HL-60 (cell line): ENCODE data around the gene CHRNB2.

Source experiments
- DNase-seq, 2 experiments: peaks; one replicate each; pipeline ENCODE4 v3.0.0-alpha.2; 2010 to 2020; ENCODE audit warnings: low read depth in 1 of 2, low spot score in 1 of 2
- H3K27ac ChIP-seq: fragments of 250-450 bp; sonication (Bioruptor Pico); replicated peaks from 2 replicates; pipeline ENCODE4 v1.5.1; 2020; ENCODE audit warnings: mild to moderate bottlenecking, moderate library complexity
- H3K27me3 ChIP-seq: fragments of 250-450 bp; sonication (Bioruptor Pico); 2 replicates; pipeline ENCODE4 v1.5.1; 2021; ENCODE audit warnings: mild to moderate bottlenecking, moderate library complexity; ENCODE audit not compliant: insufficient read depth, poor library complexity, severe bottlenecking
- H3K4me3 ChIP-seq: replicated peaks from 2 replicates; pipeline ENCODE4 v1.5.1; 2011; ENCODE audit warnings: mild to moderate bottlenecking, control low read depth, low read length; ENCODE audit not compliant: insufficient read depth
- CTCF ChIP-seq: IDR thresholded peaks from one replicate; pipeline ENCODE4 v1.5.1; 2011; ENCODE audit warnings: low read length, control low read depth, inconsistent platforms; ENCODE audit not compliant: insufficient read depth
- GABPA ChIP-seq: IDR thresholded peaks from 2 replicates; pipeline ENCODE4 v1.6.1; 2012; ENCODE audit warnings: low read depth
- POLR2AphosphoS5 ChIP-seq: IDR thresholded peaks from 2 replicates; pipeline ENCODE4 v1.6.1; 2012; ENCODE audit warnings: low read depth
- REST ChIP-seq: IDR thresholded peaks from 2 replicates; pipeline ENCODE4 v1.6.1; 2012; ENCODE audit warnings: low read depth; ENCODE audit not compliant: insufficient replicate concordance
- SPI1 ChIP-seq: IDR thresholded peaks from 2 replicates; pipeline ENCODE4 v1.6.1; 2012; ENCODE audit warnings: low read depth, mild to moderate bottlenecking, borderline replicate concordance

Gene CHRNB2

GRCh38 chr1:154582885-154583284 is 15.3 kb downstream of the CHRNB2 start:
- Histone ChIP-seq H3K27me3 (no peaks in the 10 kb centered on the region), H3K27ac (no peak overlapping the region), H3K4me3 (no peak overlapping the region)
- TF ChIP-seq REST (no peak), GABPA (no peak), SPI1 (no peak), POLR2AphosphoS5 (no peak), CTCF (no peak)
- DNase-seq, result no peak

GRCh38 chr1:154583773-154584172 is 16.2 kb downstream of the CHRNB2 start:
- no peak for DNase-seq
- no peak for TF ChIP-seq POLR2AphosphoS5
- no peak for TF ChIP-seq SPI1
- TF ChIP-seq GABPA, result no peak
- TF ChIP-seq REST, result no peak
- no peak for TF ChIP-seq CTCF
- no peaks in the 10 kb centered on the region for H3K27me3 ChIP-seq
- H3K4me3 ChIP-seq, result no peak overlapping the region
- H3K27ac ChIP-seq, result no peak overlapping the region

- DNase-seq, result no peak
- Histone ChIP-seq H3K27ac (no peak overlapping the region), H3K27me3 (no peaks in the 10 kb centered on the region), H3K4me3 (no peak overlapping the region)
- TF ChIP-seq POLR2AphosphoS5 (no peak), GABPA (no peak), REST (no peak), SPI1 (no peak), CTCF (no peak)
Measured at GRCh38 chr1:154584267-154584994, 16.9 kb downstream of the CHRNB2 start.
